Liver (tissue), 3 donors: Measurements from ENCODE around the gene SYNPR.

Experiments used
- GABPA ChIP-seq, 2 donors: IDR thresholded peaks in 1 of 2; conservative IDR thresholded peaks in 1 of 2; 2 replicates each; pipeline ENCODE4 v1.6.1; 2016; ENCODE audit warnings: antibody characterized with exemption in 2 of 2, mild to moderate bottlenecking in 1 of 2, moderate library complexity in 1 of 2
- RXRA ChIP-seq, 2 donors: IDR thresholded peaks; 2 replicates each; pipeline ENCODE4 v1.6.1; 2017 to 2018; ENCODE audit warnings: antibody characterized with exemption in 2 of 2, mild to moderate bottlenecking in 1 of 2
- SP1 ChIP-seq: IDR thresholded peaks from 2 replicates; pipeline ENCODE4 v1.6.1; 2018; ENCODE audit warnings: antibody characterized with exemption, mild to moderate bottlenecking
- YY1 ChIP-seq: IDR thresholded peaks from 2 replicates; pipeline ENCODE4 v1.6.1; 2016; ENCODE audit warnings: antibody characterized with exemption, mild to moderate bottlenecking
- TF ChIP-seq, protein P1 (sequence below): fragments of 150-350 bp; IDR thresholded peaks from 2 replicates; pipeline ENCODE4 v1.5.1; 2017; ENCODE audit warnings: improper control_type of control experiment, low read depth, low read length; ENCODE audit not compliant: missing input control
- TF ChIP-seq, protein P2 (sequence below): IDR thresholded peaks from 2 replicates; pipeline ENCODE4 v1.6.1; 2016; ENCODE audit warnings: antibody characterized with exemption
- TF ChIP-seq, protein P3 (sequence below): IDR thresholded peaks from 2 replicates; pipeline ENCODE4 v1.6.1; 2016; ENCODE audit warnings: antibody characterized with exemption
- TF ChIP-seq, protein P4 (sequence below): IDR thresholded peaks from 2 replicates; pipeline ENCODE4 v1.6.1; 2016; ENCODE audit warnings: antibody characterized with exemption, mild to moderate bottlenecking
- donor health status: healthy.
- donor health status: healthy.

DNA sequence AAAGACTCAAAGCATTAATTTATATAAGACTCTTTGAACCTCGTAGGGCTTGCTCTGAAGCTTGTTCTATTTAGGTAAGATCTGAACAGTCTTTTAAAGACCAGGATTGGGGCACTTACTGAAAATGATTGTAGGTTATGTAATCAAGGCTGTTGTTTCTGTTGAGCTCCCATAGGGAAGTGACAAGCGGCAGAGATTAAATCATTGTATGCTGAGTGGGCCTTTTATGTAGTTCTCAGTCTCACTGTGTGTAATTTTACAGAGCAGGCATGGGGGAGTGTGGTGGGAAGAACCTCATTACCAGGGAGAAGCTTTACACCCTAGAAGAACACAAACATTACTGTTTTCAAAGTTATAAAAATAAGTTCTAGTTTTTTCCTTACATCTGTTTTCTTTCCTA lies 214.4 kb downstream of the SYNPR start:
- TF ChIP-seq, protein P1, sequence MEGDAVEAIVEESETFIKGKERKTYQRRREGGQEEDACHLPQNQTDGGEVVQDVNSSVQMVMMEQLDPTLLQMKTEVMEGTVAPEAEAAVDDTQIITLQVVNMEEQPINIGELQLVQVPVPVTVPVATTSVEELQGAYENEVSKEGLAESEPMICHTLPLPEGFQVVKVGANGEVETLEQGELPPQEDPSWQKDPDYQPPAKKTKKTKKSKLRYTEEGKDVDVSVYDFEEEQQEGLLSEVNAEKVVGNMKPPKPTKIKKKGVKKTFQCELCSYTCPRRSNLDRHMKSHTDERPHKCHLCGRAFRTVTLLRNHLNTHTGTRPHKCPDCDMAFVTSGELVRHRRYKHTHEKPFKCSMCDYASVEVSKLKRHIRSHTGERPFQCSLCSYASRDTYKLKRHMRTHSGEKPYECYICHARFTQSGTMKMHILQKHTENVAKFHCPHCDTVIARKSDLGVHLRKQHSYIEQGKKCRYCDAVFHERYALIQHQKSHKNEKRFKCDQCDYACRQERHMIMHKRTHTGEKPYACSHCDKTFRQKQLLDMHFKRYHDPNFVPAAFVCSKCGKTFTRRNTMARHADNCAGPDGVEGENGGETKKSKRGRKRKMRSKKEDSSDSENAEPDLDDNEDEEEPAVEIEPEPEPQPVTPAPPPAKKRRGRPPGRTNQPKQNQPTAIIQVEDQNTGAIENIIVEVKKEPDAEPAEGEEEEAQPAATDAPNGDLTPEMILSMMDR, result no peak
- TF ChIP-seq, protein P2, sequence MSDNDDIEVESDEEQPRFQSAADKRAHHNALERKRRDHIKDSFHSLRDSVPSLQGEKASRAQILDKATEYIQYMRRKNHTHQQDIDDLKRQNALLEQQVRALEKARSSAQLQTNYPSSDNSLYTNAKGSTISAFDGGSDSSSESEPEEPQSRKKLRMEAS, result no peak
- TF ChIP-seq, protein P3, sequence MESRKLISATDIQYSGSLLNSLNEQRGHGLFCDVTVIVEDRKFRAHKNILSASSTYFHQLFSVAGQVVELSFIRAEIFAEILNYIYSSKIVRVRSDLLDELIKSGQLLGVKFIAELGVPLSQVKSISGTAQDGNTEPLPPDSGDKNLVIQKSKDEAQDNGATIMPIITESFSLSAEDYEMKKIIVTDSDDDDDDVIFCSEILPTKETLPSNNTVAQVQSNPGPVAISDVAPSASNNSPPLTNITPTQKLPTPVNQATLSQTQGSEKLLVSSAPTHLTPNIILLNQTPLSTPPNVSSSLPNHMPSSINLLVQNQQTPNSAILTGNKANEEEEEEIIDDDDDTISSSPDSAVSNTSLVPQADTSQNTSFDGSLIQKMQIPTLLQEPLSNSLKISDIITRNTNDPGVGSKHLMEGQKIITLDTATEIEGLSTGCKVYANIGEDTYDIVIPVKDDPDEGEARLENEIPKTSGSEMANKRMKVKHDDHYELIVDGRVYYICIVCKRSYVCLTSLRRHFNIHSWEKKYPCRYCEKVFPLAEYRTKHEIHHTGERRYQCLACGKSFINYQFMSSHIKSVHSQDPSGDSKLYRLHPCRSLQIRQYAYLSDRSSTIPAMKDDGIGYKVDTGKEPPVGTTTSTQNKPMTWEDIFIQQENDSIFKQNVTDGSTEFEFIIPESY, result no peak
- TF ChIP-seq SP1 (no peak), GABPA (IDR thresholded peaks at IDR 0.05 in 1 of 2, conservative IDR thresholded peaks at IDR 0.05 in 1 of 2) (no peak), RXRA (IDR thresholded peaks at IDR 0.05) (no peak), YY1 (no peak)
- TF ChIP-seq, protein P4, sequence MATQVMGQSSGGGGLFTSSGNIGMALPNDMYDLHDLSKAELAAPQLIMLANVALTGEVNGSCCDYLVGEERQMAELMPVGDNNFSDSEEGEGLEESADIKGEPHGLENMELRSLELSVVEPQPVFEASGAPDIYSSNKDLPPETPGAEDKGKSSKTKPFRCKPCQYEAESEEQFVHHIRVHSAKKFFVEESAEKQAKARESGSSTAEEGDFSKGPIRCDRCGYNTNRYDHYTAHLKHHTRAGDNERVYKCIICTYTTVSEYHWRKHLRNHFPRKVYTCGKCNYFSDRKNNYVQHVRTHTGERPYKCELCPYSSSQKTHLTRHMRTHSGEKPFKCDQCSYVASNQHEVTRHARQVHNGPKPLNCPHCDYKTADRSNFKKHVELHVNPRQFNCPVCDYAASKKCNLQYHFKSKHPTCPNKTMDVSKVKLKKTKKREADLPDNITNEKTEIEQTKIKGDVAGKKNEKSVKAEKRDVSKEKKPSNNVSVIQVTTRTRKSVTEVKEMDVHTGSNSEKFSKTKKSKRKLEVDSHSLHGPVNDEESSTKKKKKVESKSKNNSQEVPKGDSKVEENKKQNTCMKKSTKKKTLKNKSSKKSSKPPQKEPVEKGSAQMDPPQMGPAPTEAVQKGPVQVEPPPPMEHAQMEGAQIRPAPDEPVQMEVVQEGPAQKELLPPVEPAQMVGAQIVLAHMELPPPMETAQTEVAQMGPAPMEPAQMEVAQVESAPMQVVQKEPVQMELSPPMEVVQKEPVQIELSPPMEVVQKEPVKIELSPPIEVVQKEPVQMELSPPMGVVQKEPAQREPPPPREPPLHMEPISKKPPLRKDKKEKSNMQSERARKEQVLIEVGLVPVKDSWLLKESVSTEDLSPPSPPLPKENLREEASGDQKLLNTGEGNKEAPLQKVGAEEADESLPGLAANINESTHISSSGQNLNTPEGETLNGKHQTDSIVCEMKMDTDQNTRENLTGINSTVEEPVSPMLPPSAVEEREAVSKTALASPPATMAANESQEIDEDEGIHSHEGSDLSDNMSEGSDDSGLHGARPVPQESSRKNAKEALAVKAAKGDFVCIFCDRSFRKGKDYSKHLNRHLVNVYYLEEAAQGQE, result no peak
